Dermis lymphatic vessel endothelial cell (primary cell): ENCODE results near the gene IL27RA. TPM values are rescaled to one million over a fixed set of nuclear protein-coding genes. Genes with fewer than 3 reads are reported as not detected.

ENCODE experiments used
- total RNA-seq: library from RNA; depleted of rRNA; stranded (reverse); fragments of >200 nt; gene quantifications from 2 replicates; pipeline ENCODE4 v1.2.1, GENCODE V29; 2014

The IL27RA gene
- total RNA-seq, result 2.7 and 3.8 TPM in 2 replicates

DNA sequence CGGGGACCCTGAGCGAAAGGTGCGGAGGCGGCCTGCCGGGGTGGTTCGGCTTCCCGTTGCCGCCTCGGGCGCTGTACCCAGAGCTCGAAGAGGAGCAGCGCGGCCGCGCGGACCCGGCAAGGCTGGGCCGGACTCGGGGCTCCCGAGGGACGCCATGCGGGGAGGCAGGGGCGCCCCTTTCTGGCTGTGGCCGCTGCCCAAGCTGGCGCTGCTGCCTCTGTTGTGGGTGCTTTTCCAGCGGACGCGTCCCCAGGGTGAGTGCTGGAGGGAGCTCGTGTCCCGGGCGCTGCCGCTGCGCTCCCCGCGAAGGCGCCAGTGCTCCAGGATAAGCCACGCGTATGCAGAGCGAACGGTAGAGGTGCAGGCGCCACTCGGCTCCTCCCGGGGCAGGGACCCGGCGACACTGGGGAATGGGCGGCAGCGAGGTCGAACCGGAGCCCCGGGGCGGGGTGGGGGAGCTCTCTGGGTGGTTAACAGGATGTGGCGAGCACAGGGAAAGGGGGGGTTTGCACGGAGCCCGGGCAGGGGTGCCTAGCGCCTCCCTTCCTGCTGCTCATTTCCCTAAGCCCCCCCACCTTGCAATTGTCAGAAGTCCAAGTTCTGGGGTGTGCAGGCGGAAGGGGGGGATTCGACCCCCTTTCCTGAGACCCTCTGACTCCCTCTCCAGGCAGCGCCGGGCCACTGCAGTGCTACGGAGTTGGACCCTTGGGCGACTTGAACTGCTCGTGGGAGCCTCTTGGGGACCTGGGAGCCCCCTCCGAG lies at the start of gene IL27RA:
IL27RA (plus strand) TSS at position 44 of the 762 bp plus-strand sequence; CDS start at position 155, 111 bp downstream.

DNA sequence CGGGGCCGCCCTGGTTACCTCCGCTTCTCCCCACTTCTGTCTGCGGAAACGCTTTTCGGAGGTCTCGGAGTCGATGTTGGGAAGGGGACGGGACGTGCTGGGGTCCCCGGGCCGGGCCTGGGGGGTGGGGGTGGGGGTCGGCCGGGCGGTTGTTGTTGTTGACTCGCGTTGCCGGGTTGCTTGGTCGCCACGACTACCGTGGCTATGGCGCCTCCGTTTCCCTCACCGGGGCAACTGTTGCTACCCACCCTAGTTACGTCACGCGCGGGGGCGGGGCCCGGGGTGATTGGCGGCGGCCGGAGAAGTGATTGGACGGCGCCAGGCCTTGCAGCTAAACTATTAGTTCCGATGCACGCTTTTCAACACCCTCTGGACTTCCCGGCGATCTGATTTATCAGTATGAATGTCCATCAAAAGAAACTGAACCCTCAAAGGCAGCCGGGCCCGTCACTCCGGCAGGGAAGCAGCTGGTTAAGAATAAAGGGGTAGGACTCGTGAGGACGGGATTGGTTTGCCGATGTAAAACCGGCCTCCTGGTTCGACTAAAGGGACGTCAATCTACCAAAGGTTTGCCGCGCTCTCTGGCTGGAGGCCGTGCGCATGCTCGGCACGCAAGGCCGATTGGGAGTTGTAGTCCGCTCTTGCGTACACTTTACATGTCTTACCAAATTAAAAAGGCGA lies 25.3 kb upstream of the IL27RA start, which contains the start of gene RFX1:
RFX1 (minus strand) TSS at position 236 of the 681 bp plus-strand sequence. CDS start 12,477 bp downstream, outside the sequence.

DNA sequence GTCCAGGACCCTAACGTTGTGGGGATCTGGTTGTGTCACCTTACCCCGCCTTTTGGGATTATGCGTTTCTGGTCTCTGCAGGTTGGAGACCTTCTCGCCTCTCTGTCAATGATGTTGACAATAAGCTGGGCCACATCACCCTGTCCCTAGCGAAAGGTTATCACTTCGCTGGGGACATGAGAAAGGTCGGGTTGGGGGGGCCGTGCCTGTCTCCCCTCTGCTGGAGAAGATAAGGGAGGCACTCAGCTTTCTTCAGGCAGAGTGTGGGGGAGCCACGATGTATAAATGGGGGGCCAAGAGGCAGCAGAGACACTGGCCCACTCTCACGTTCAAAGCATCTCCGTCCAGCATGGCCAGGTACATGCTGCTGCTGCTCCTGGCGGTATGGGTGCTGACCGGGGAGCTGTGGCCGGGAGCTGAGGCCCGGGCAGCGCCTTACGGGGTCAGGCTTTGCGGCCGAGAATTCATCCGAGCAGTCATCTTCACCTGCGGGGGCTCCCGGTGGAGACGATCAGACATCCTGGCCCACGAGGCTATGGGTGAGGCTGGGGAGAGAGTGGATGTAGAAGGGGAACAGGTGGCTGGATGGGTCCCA lies 3.6 kb upstream of the IL27RA start, which contains the start of gene RLN3:
RLN3 (plus strand) TSS at position 293 of the 595 bp plus-strand sequence; CDS start at position 350, 57 bp downstream.

DNA sequence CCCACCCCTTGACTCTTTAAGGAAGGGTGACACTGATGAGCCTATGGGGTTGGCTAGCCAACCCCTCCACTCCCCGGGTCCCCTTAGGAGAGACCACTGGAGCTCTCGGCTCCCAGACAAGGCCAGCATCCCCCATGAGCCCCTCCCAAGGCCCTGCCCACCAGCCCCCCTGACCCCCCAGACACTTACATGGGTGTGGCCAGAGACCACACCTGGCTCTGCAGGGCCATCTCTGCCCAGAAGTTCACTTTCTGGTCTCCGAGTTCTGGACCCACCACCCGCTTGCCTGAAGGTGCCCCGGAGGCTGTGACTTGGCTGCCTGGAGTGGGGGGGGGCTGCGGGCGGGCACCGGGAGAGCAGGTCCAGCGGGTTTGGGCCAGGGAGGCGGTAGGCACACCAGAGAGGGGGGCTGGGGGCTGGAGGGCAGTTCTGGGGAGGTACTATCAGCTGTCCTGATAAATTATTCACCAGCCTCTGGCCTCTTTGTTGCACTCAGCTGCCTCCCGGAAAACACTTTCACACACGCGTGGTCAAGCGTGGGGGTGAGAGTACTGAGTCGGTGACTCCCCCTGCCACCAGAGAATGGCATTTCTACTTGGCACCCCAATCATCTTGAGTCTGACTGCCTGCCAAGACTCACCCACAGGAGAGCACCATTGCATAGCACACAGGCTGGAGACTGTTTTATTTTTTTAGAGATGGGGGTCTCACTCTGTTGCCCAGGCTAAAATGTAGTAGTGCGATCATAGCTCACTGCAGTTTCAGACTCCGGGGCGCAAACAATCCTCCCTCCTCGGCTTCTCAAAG lies 30.4 kb downstream of the IL27RA start, which contains the start of gene PALM3:
PALM3 (minus strand) TSS at position 326 of the 807 bp plus-strand sequence; CDS start at position 230, 96 bp downstream.

DNA sequence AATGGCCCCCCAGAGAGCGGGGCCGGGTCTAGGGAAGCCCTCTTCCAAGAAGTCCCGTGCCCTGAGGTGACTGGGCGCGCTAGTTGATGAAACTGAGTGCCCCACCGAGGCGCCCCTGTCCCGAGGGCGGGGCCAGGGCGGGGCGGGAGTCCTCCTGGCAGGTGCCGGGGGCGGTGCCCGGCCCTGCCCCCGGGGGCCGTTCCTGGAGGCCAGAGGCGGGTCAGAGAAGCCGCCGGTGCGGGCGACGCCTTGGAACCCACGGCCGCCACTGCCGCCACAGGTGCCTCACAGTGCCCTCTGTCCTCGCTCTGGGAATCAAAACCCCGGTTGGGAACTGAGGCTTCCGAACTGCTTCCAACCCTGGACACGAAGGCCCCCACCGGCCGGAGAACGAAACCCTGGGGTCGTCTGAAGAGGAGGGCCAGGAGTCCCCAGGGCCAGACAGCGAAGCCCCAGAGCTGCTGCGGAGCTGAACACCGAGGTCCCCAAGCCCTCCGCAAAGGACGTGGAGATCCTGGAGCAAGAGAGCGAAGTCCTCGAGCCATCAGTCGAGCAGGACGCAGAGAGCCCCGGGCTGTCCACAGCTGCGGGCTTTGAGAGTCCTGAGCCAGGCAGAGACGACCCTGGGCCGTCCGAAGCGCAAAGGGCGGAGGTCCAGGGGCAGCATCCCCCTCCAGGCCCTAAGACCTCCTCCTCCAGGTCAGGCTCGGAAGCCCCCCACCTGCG lies 41.1 kb downstream of the IL27RA start, which contains the start of gene MISP3:
MISP3 (plus strand) TSS at position 252 of the 726 bp plus-strand sequence. CDS start 524 bp downstream, outside the sequence.

DNA sequence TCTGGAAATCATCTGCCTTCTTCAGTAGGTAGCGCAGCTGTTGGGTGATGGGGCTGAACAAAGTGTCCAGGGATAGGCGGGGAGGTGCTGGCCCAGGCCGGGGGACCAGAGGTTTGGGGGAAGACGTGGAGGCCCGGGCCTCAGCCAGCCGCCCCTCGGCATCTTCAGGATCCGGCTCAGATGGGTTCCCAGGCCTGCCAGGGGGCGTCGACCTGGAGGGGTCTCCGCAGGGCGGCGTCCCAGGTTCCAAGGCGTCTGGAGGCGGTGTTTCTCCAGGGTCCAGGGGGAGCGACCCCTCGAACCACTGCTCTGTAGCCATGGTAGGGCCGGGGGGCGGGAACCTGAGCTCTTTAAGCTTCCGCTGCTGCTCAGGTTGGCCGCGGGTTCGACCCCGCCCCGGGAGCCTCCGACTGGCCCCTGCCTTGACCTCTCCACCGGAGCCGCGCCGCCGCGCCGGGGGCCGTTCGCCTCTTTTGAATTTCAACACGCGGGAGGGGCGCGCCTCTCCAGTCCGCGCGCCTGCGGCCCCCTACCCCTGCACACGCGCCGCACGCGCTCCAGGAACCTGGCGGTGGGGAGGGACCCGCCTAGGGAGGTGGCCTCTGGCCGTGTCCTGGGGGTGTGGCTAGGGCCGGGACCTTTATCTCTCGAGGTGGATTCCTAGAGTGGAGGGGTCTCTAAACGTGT lies 53.9 kb downstream of the IL27RA start, which contains the start of gene C19orf67:
C19orf67 (minus strand) TSS at position 475 of the 687 bp plus-strand sequence; CDS start at position 319, 156 bp downstream.

DNA sequence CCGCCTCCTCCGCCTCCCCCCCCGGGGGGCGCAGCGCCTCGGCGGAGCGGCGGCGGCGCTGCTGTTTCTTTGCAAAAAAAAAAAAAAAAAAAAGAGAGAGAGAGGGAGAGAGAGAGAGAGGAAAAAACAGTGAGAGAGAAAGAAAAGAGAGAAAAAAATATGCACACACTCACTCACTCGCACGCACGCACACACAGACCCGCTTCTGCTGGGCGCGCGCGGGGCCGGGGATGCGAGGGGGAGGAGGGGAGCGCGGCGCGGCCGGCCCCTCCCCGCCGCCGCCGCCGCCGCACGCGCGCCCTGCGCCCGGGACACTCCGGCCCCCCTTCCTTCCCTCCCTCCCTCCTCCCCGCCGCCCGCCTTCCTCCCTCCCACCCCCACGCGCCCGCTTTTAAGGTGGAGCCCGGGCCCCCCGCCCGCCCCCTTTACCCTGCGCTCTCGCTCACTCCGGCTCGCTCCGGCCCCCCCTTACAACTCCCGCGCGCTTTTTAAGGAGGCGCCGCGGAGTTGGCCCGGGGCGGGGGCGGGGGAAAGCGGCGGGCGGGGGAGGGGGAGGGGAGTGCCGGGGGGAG lies 59.0 kb downstream of the IL27RA start, which contains the start of gene SAMD1:
SAMD1 (minus strand) TSS at position 243 of the 572 bp plus-strand sequence.

Other genes starting within 250 kb of the IL27RA start
- gene ZSWIM4, start 236.3 kb upstream of the IL27RA start, total RNA-seq, result 8.5 and 11.1 TPM in 2 replicates
- not detected in 2 replicates for gene NANOS3, start 154.6 kb upstream of the IL27RA start, total RNA-seq
- 0.09 and 0.22 TPM in 2 replicates for gene BRME1, start 125.6 kb upstream of the IL27RA start, total RNA-seq
- 3.5 and 3.7 TPM in 2 replicates for gene CC2D1A, start 125.6 kb upstream of the IL27RA start, total RNA-seq
- gene PODNL1, start 93.3 kb upstream of the IL27RA start, total RNA-seq, result not detected in 2 replicates
- gene DCAF15, start 79.3 kb upstream of the IL27RA start, total RNA-seq, result 6.3 and 8.7 TPM in 2 replicates
- 1.7 and 2.1 TPM in 2 replicates for gene RFX1, start 25.4 kb upstream of the IL27RA start, total RNA-seq
- gene RLN3, start 3.6 kb upstream of the IL27RA start, total RNA-seq, result not detected in 2 replicates
- gene PALM3, start 30.3 kb downstream of the IL27RA start, total RNA-seq, result not detected in 2 replicates
- under 0.01 and 0.22 TPM in 2 replicates for gene MISP3, start 41.0 kb downstream of the IL27RA start, total RNA-seq
- not detected in 2 replicates for gene C19orf67, start 54.0 kb downstream of the IL27RA start, total RNA-seq
- gene SAMD1, start 59.0 kb downstream of the IL27RA start, total RNA-seq, result 9.4 and 12.5 TPM in 2 replicates
- 32.6 and 35.6 TPM in 2 replicates for gene PRKACA, start 86.0 kb downstream of the IL27RA start, total RNA-seq
- 2.8 and 3.6 TPM in 2 replicates for gene ASF1B, start 104.8 kb downstream of the IL27RA start, total RNA-seq
- 5.4 and 7.9 TPM in 2 replicates for gene ADGRL1, start 174.4 kb downstream of the IL27RA start, total RNA-seq